Activated naive CD8-positive, alpha-beta T cell treated with anti-CD3 and anti-CD28 coated beads, Interleukin-2, amount 50 U/mL, for 24 hours (primary cell): ENCODE data around the gene LST1.

Source experiments
- ATAC-seq: fragments of 150-1000 bp; cut with Tn5 transposase; one replicate; pipeline ENCODE4 v1.10.0; 2021
- DNase-seq: peaks from one replicate; pipeline ENCODE4 v3.0.0; 2021
- H3K27ac Mint-ChIP-seq: one replicate; pipeline ENCODE4 v1.8.0; 2021; ENCODE audit warnings: mild to moderate bottlenecking, mixed read lengths
- H3K27me3 Mint-ChIP-seq: one replicate; pipeline ENCODE4 v1.8.0; 2021; ENCODE audit warnings: mixed read lengths
- H3K36me3 Mint-ChIP-seq: one replicate; pipeline ENCODE4 v1.8.0; 2021; ENCODE audit warnings: low read depth, mixed read lengths
- H3K4me1 Mint-ChIP-seq: one replicate; pipeline ENCODE4 v1.8.0; 2021; ENCODE audit warnings: mixed read lengths
- H3K4me3 Mint-ChIP-seq: one replicate; pipeline ENCODE4 v1.8.0; 2021; ENCODE audit warnings: mild to moderate bottlenecking, moderate library complexity, mixed read lengths
- H3K9me3 Mint-ChIP-seq: one replicate; pipeline ENCODE4 v1.8.0; 2021; ENCODE audit warnings: mixed read lengths

Gene LST1

DNA sequence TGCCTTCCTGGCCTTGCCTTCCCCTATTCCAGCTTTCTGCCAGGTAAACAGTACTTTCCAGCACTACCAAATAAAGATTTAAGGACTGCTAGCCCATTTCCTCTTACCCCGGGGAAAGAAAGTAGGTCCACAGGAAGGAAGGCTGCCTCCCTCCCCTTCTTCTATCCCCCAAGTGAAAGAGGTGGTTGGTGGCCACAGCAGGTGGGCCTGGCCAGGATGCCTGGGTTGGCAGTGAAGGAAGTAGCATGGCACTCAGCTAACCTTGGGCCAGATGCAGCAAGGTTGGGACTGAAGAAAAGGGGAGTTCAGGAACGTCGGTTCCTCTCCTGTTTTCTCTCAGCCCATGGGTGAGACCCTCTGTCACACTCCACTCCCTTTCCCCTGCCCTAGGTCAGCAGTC lies 29.8 kb upstream of the LST1 start:
- ATAC-seq (no peak), DNase-seq (no peak)
- H3K36me3 Mint-ChIP-seq, result peaks cover 33% of the 10 kb centered on the region
- H3K9me3 Mint-ChIP-seq, result no peaks in the 10 kb centered on the region
- H3K27ac Mint-ChIP-seq, result peak overlapping the region; percentile 44
- peaks cover 80% of the 10 kb centered on the region for H3K4me1 Mint-ChIP-seq
- H3K27me3 Mint-ChIP-seq, result peaks cover 4% of the 10 kb centered on the region
- H3K4me3 Mint-ChIP-seq, result no peak overlapping the region

DNA sequence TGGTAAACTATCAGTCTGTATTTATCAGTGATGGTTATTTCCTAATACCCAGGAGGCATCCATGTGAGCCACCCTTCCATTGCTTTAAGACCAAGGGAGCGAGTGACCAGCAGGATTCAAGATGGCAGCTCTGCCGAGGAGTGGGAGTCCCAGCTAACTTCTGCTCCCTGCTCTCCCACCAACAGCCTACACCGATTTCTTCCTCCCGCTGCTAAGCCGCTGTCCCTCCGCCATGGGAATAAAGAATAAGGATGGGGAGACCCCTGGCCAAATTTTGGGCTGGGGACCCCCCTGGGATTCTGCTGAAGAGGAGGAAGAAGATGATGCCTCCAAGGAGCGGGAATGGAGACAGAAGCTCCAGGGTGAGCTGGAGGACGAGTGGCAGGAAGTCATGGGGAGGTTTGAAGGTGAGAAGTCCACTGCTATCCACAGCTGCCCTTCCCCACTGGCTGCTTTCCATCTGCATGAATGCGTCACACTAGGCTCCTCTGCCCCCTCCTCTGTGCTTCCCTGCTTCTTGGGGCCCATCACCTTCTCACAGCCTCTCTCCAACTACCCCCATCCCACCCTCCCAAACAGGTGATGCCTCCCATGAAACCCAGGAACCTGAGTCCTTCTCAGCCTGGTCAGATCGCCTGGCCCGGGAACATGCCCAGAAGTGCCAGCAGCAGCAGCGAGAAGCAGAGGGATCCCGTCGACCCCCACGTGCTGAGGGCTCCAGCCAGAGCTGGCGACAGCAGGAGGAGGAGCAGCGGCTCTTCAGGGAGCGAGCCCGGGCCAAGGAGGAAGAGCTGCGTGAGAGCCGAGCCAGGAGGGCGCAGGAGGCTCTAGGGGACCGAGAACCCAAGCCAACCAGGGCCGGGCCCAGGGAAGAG lies 28.4 kb upstream of the LST1 start:
- ATAC-seq, result no peak
- Mint-ChIP-seq H3K9me3 (no peaks in the 10 kb centered on the region), H3K27me3 (peaks cover 4% of the 10 kb centered on the region), H3K4me1 (peaks cover 84% of the 10 kb centered on the region), H3K36me3 (peaks cover 35% of the 10 kb centered on the region), H3K27ac (peak overlapping the region; percentile 96), H3K4me3 (no peak overlapping the region)
- DNase-seq, result no peak

- peak overlapping the region; percentile 96 for H3K27ac Mint-ChIP-seq
- DNase-seq (no peak), ATAC-seq (no peak)
- H3K9me3 Mint-ChIP-seq, result no peaks in the 10 kb centered on the region
- H3K36me3 Mint-ChIP-seq, result peaks cover 36% of the 10 kb centered on the region
- H3K4me3 Mint-ChIP-seq, result peak overlapping the region; percentile 63
- H3K4me1 Mint-ChIP-seq, result peaks cover 88% of the 10 kb centered on the region
- peaks cover 4% of the 10 kb centered on the region for H3K27me3 Mint-ChIP-seq
These were observed 27.8 kb upstream of the LST1 start for GRCh38 chr6:31558318-31558625.

- peak; percentile 74 for DNase-seq
- peak overlapping the region; percentile 63 for H3K4me3 Mint-ChIP-seq
- peaks cover 39% of the 10 kb centered on the region for H3K36me3 Mint-ChIP-seq
- H3K27ac Mint-ChIP-seq, result peak overlapping the region; percentile 96
- peak; percentile 55 for ATAC-seq
- H3K27me3 Mint-ChIP-seq, result peaks cover 4% of the 10 kb centered on the region
- H3K9me3 Mint-ChIP-seq, result no peaks in the 10 kb centered on the region
- peaks cover 92% of the 10 kb centered on the region for H3K4me1 Mint-ChIP-seq
These were observed 27.2 kb upstream of the LST1 start for GRCh38 chr6:31558631-31559500.

GRCh38 chr6:31559606-31559957 lies 26.5 kb upstream of the LST1 start:
- peaks cover 4% of the 10 kb centered on the region for H3K27me3 Mint-ChIP-seq
- H3K36me3 Mint-ChIP-seq, result peaks cover 39% of the 10 kb centered on the region
- peak overlapping the region; percentile 96 for H3K27ac Mint-ChIP-seq
- H3K9me3 Mint-ChIP-seq, result no peaks in the 10 kb centered on the region
- ATAC-seq (peak; percentile 10), DNase-seq (no peak)
- peaks cover 88% of the 10 kb centered on the region for H3K4me1 Mint-ChIP-seq
- peak overlapping the region; percentile 63 for H3K4me3 Mint-ChIP-seq

GRCh38 chr6:31559958-31560696 lies 25.9 kb upstream of the LST1 start:
- Mint-ChIP-seq H3K4me1 (peaks cover 89% of the 10 kb centered on the region), H3K9me3 (no peaks in the 10 kb centered on the region), H3K36me3 (peaks cover 39% of the 10 kb centered on the region), H3K27me3 (peaks cover 4% of the 10 kb centered on the region), H3K27ac (peak overlapping the region; percentile 96), H3K4me3 (peak overlapping the region; percentile 63)
- ATAC-seq, result peak; percentile 47
- DNase-seq, result peak; percentile 71

GRCh38 chr6:31560697-31561058 lies 25.4 kb upstream of the LST1 start:
- H3K27ac Mint-ChIP-seq, result peak overlapping the region; percentile 96
- H3K27me3 Mint-ChIP-seq, result peaks cover 4% of the 10 kb centered on the region
- DNase-seq (no peak), ATAC-seq (no peak)
- H3K4me1 Mint-ChIP-seq, result peaks cover 95% of the 10 kb centered on the region
- peaks cover 45% of the 10 kb centered on the region for H3K36me3 Mint-ChIP-seq
- peak overlapping the region; percentile 63 for H3K4me3 Mint-ChIP-seq
- H3K9me3 Mint-ChIP-seq, result no peaks in the 10 kb centered on the region

DNA sequence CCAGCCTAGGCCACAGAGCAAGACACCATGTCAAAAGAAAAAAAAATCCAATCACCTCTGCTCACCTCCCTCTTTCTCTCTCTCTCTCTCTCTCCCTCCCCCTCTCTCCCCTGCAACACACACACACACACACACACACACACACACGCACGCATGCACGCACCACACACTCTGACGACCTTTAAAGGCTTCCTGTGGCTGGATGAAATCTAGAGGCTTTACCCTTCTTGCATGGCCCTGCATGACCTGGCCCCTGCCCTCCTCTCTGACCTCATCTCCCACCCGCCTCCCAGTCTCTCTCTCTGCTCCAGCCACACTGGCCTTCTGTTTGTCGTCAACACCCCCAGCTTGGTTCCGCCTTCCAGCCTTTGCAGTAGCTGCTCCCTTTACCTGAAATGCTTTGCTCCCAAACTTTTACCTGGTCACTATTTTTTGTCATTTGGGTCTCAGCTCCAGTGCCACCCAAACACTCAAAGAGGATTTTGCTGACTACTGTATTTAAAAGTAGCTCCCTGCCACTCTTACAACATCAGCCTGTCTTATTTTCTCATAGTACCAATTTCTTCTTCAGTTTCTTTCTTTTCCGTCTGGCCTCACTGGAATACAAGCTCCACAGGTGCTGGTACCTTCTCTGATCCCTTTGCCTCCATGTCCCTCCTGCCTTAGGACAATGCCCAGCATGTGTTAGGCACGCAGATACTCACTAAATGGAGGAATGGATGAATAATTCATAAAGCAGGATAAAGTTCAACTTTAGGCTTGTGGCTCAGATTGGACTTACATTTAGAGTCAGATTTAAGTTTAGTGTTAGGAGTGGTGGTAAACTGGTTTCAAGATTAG lies 18.3 kb upstream of the LST1 start:
- H3K27me3 Mint-ChIP-seq, result no peaks in the 10 kb centered on the region
- DNase-seq, result no peak
- H3K4me1 Mint-ChIP-seq, result peaks cover 86% of the 10 kb centered on the region
- peaks cover 20% of the 10 kb centered on the region for H3K36me3 Mint-ChIP-seq
- peak; percentile 14 for ATAC-seq
- peak overlapping the region; percentile 46 for H3K4me3 Mint-ChIP-seq
- peak overlapping the region; percentile 85 for H3K27ac Mint-ChIP-seq
- H3K9me3 Mint-ChIP-seq, result no peaks in the 10 kb centered on the region

GRCh38 chr6:31568537-31568961 lies 17.5 kb upstream of the LST1 start:
- Mint-ChIP-seq H3K4me1 (peaks cover 86% of the 10 kb centered on the region), H3K4me3 (peak overlapping the region; percentile 46), H3K27me3 (no peaks in the 10 kb centered on the region), H3K36me3 (peaks cover 24% of the 10 kb centered on the region), H3K27ac (peak overlapping the region; percentile 85), H3K9me3 (no peaks in the 10 kb centered on the region)
- DNase-seq (peak; percentile 69), ATAC-seq (peak; percentile 66)

- DNase-seq (no peak), ATAC-seq (no peak)
- no peaks in the 10 kb centered on the region for H3K27me3 Mint-ChIP-seq
- H3K36me3 Mint-ChIP-seq, result peaks cover 24% of the 10 kb centered on the region
- H3K27ac Mint-ChIP-seq, result peak overlapping the region; percentile 72
- H3K4me1 Mint-ChIP-seq, result peaks cover 90% of the 10 kb centered on the region
- peak overlapping the region; percentile 10 for H3K4me3 Mint-ChIP-seq
- H3K9me3 Mint-ChIP-seq, result no peaks in the 10 kb centered on the region
These were observed 16.1 kb upstream of the LST1 start for GRCh38 chr6:31569861-31570536.

DNA sequence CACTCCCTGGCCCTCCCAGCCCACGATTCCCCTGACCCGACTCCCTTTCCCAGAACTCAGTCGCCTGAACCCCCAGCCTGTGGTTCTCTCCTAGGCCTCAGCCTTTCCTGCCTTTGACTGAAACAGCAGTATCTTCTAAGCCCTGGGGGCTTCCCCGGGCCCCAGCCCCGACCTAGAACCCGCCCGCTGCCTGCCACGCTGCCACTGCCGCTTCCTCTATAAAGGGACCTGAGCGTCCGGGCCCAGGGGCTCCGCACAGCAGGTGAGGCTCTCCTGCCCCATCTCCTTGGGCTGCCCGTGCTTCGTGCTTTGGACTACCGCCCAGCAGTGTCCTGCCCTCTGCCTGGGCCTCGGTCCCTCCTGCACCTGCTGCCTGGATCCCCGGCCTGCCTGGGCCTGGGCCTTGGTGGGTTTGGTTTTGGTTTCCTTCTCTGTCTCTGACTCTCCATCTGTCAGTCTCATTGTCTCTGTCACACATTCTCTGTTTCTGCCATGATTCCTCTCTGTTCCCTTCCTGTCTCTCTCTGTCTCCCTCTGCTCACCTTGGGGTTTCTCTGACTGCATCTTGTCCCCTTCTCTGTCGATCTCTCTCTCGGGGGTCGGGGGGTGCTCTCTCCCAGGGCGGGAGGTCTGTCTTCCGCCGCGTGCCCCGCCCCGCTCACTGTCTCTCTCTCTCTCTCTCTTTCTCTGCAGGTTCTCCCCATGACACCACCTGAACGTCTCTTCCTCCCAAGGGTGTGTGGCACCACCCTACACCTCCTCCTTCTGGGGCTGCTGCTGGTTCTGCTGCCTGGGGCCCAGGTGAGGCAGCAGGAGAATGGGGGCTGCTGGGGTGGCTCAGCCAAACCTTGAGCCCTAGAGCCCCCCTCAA lies 13.8 kb upstream of the LST1 start, which contains the start of gene LTA:
Gene LTA (plus strand): TSS at position 249 of the 871 bp plus-strand sequence. CDS start 454 bp downstream, at position 703.
- H3K4me1 Mint-ChIP-seq, result peaks cover 94% of the 10 kb centered on the region
- DNase-seq (peak; percentile 82), ATAC-seq (peak; percentile 49)
- H3K9me3 Mint-ChIP-seq, result no peaks in the 10 kb centered on the region
- H3K4me3 Mint-ChIP-seq, result peak within 1 kb of the TSS; percentile 99
- peaks cover 37% of the 10 kb centered on the region for H3K36me3 Mint-ChIP-seq
- H3K27me3 Mint-ChIP-seq, result no peaks in the 10 kb centered on the region
- peak within 1 kb of the TSS; percentile 97 for H3K27ac Mint-ChIP-seq

DNA sequence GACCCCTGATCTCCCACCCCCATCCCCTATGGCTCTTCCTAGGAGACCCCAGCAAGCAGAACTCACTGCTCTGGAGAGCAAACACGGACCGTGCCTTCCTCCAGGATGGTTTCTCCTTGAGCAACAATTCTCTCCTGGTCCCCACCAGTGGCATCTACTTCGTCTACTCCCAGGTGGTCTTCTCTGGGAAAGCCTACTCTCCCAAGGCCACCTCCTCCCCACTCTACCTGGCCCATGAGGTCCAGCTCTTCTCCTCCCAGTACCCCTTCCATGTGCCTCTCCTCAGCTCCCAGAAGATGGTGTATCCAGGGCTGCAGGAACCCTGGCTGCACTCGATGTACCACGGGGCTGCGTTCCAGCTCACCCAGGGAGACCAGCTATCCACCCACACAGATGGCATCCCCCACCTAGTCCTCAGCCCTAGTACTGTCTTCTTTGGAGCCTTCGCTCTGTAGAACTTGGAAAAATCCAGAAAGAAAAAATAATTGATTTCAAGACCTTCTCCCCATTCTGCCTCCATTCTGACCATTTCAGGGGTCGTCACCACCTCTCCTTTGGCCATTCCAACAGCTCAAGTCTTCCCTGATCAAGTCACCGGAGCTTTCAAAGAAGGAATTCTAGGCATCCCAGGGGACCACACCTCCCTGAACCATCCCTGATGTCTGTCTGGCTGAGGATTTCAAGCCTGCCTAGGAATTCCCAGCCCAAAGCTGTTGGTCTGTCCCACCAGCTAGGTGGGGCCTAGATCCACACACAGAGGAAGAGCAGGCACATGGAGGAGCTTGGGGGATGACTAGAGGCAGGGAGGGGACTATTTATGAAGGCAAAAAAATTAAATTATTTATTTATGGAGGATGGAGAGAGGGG lies 12.6 kb upstream of the LST1 start:
- ATAC-seq (no peak), DNase-seq (no peak)
- Mint-ChIP-seq H3K27me3 (no peaks in the 10 kb centered on the region), H3K9me3 (no peaks in the 10 kb centered on the region), H3K4me3 (peak overlapping the region; percentile 99), H3K27ac (peak overlapping the region; percentile 97), H3K4me1 (peaks cover 87% of the 10 kb centered on the region), H3K36me3 (peaks cover 47% of the 10 kb centered on the region)
